ENCODE measurements around the gene AKT3. TPM values are rescaled to one million over a fixed set of nuclear protein-coding genes. Genes with fewer than 3 reads are reported as not detected.

Gene AKT3
- total RNA-seq, 4 donors from 2014 or later: 8.5 to 16.0 (median 15.2) TPM

GRCh38 chr1:243490748-243491686, 359.0 kb downstream of the AKT3 start:
- in situ Hi-C loops (cut with MboI; ENCODE audit: low sequenced_read_pairs in 4 of 4): no loop called here
- intact Hi-C loops (cut with DNase I; ENCODE audit: low total_unique reads): no loop called here
- peaks cover 0 to 3% of the 10 kb centered on the region in 2 donors for H3K36me3 ChIP-seq
- no peaks in the 10 kb centered on the region for H3K27me3 ChIP-seq
- H3K4me1 ChIP-seq: peaks cover 5 to 10% of the 10 kb centered on the region in 2 donors
- DNase-seq (no peak), ATAC-seq (no peak)
- no peaks in the 10 kb centered on the region for H3K9me3 ChIP-seq
- no peak overlapping the region for H3K4me3 ChIP-seq
- no peak overlapping the region for H3K27ac ChIP-seq
- TF ChIP-seq POLR2A (IDR thresholded peaks at IDR 0.05) (no peak), CTCF (IDR thresholded peaks at IDR 0.05 in 4 of 5, conservative IDR thresholded peaks at IDR 0.05 in 1 of 5) (no peak)

DNA sequence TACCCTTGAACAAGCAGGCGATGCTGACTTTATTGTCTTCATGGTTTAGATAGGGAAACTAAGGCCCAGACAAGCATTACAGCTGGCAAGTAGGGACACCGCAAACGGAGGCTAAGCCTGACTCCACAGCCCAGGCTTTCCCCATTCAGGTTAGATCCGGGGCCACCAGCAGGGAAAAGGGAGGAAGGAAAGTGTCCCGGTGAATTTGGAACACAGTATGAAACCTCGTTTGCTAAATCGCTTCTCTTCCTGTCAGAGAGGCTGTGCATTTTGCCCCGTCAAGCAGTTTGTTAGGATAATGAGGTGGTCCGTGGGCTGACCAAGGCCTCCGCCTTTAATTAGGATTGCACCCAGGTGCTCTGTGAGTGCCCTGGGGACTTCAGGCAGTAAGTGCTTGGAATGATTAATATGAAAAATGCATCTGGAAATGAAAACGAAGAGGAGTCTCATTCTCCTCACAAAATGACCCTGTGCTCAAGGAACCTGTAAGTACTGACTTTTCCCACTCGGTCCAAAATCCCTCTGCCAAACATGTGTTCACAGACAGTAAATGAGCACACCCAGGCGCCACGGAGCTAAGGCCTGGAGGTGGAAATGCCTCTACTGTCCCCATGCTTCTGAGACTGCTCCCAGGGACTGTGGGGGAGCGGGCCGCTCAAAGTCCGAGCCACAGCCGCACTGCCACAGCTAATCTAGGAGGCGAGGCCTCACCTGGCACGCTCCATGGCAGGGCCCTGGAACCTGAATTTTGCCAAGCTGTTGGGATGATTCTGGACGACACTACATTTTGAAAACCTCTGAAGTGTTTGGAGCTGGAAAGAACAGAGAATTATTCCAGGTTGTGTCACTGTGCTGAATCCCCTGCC, 360.1 kb downstream of the AKT3 start:
- Histone ChIP-seq H3K4me3 (no peak overlapping the region), H3K9me3 (no peaks in the 10 kb centered on the region), H3K27me3 (no peaks in the 10 kb centered on the region), H3K4me1 (no peaks in the 10 kb centered on the region), H3K36me3 (peaks cover 0 to 3% of the 10 kb centered on the region in 2 donors), H3K27ac (no peak overlapping the region)
- intact Hi-C loops (cut with DNase I; ENCODE audit: low total_unique reads) (no loop called here), in situ Hi-C loops (cut with MboI; ENCODE audit: low sequenced_read_pairs in 4 of 4) (no loop called here)
- TF ChIP-seq CTCF (IDR thresholded peaks at IDR 0.05 in 4 of 5, conservative IDR thresholded peaks at IDR 0.05 in 1 of 5) (no peak), POLR2A (IDR thresholded peaks at IDR 0.05) (no peak)
- ATAC-seq (no peak), DNase-seq (no peak)

- Histone ChIP-seq H3K36me3 (peaks cover 0 to 3% of the 10 kb centered on the region in 2 donors), H3K9me3 (no peaks in the 10 kb centered on the region), H3K4me3 (no peak overlapping the region), H3K27ac (no peak overlapping the region), H3K27me3 (no peaks in the 10 kb centered on the region), H3K4me1 (no peaks in the 10 kb centered on the region)
- intact Hi-C loops (cut with DNase I; ENCODE audit: low total_unique reads) (no loop called here), in situ Hi-C loops (cut with MboI; ENCODE audit: low sequenced_read_pairs in 4 of 4) (no loop called here)
- ATAC-seq: no peak
- no peak for DNase-seq
- TF ChIP-seq CTCF (IDR thresholded peaks at IDR 0.05 in 4 of 5, conservative IDR thresholded peaks at IDR 0.05 in 1 of 5) (no peak), POLR2A (IDR thresholded peaks at IDR 0.05) (no peak)
These were observed 360.9 kb downstream of the AKT3 start for GRCh38 chr1:243489158-243489527.

DNA sequence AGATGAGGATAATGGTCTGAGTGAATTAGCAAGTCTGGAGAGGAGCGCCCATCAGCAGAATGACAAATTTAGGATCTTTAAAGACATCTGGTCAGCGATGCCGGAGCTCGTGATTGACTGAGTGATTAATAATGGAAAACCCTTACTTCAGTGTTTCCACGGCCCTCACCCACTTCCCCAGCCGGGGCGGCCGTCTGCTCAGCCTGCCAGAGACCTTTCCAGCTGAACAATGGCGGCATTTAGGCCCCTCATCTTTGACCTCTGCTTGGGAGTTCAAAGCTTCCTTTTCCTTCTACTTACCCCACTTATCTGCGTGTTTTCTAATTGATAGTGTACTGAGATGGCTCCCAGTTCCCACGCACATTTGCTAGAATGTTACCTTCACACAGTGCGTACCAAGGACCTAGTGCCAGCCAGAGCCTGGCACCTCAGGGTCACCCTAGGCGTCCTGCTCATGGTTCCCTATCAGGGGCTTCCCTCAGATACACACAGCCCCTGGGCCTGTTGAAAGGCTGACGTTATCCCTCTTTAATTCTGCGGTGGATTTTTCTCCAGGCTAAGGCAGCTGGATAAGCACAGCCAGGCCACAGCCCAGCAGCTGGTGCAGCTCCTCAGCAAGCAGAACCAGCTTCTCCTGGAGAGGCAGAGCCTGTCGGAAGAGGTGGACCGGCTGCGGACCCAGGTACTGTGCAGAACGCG, 361.4 kb downstream of the AKT3 start:
- no peaks in the 10 kb centered on the region for H3K27me3 ChIP-seq
- no peaks in the 10 kb centered on the region for H3K9me3 ChIP-seq
- in situ Hi-C loops (cut with MboI; ENCODE audit: low sequenced_read_pairs in 4 of 4): no loop called here
- H3K27ac ChIP-seq: no peak overlapping the region
- intact Hi-C loops (cut with DNase I; ENCODE audit: low total_unique reads): no loop called here
- DNase-seq (no peak), ATAC-seq (no peak)
- no peak for TF ChIP-seq CTCF (IDR thresholded peaks at IDR 0.05 in 4 of 5, conservative IDR thresholded peaks at IDR 0.05 in 1 of 5)
- H3K4me3 ChIP-seq: no peak overlapping the region
- peaks cover 0 to 3% of the 10 kb centered on the region in 2 donors for H3K36me3 ChIP-seq
- H3K4me1 ChIP-seq: no peaks in the 10 kb centered on the region

All from gastrocnemius medialis (tissue), 4 donors.